ENCODE data around the gene POU6F2.

POU6F2 gene

DNA sequence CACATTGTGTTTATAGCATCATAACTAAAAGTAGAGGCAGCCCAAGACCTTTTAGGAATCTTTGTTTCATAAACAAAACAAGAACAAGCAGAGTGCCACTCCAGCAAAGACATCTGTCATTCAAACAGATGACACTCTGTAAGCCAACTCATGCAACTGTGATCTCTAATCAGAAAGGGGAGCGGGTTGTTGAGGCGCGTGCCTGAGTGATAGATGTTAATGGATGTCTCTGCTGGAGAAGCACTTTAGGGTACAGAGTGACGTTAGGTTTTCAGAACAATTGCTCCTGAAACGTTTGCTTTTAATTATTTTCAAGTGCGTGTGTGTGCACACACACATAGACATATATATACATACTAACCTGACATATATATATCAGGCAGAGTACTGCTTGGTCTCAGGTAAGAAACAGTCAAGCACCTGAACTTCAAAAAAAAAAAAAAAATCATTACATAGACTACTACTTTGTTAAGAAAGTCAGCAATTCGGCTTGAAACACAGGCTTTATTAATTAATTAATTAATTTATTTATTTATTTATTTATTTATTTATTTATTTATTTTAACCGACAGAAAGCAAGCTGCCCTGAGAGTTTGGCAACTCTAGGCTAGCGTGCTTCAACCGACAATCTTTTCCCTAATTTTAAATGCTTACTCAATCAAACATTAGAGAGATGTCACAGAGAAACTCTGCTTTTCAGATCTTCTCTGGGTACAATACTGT lies 109.1 kb downstream of the POU6F2 start:
- Histone ChIP-seq H3K36me3 (ENCODE audit: control insufficient read depth, low read length) (no peaks in the 10 kb centered on the region), H3K4me2 (ENCODE audit: low read length) (no peak overlapping the region), H4K20me1 (ENCODE audit: control insufficient read depth, insufficient read depth, low read depth, low read length) (no peaks in the 10 kb centered on the region), H3K9me2 (replicated peaks; ENCODE audit: control insufficient read depth, low read length) (no peaks in the 10 kb centered on the region), H3K4me1 (ENCODE audit: control insufficient read depth, low read length) (no peaks in the 10 kb centered on the region), H3K27ac (ENCODE audit: low read depth, low read length) (no peak overlapping the region), H3F3A (ENCODE audit: control insufficient read depth, insufficient read depth) (no peaks in the 10 kb centered on the region), H3K9me3 (ENCODE audit: control insufficient read depth, insufficient read depth, low read length) (no peaks in the 10 kb centered on the region), H3K4me3 (ENCODE audit: low read length) (no peak overlapping the region), H3K27me3 (ENCODE audit: control insufficient read depth, low read length) (peaks cover 11% of the 10 kb centered on the region), H3K79me2 (ENCODE audit: control insufficient read depth, low read length) (no peaks in the 10 kb centered on the region)
- TF ChIP-seq EZH2phosphoT487 (IDR thresholded peaks at IDR 0.05; ENCODE audit: borderline replicate concordance, low read length) = no peak
- TF ChIP-seq, protein P1, sequence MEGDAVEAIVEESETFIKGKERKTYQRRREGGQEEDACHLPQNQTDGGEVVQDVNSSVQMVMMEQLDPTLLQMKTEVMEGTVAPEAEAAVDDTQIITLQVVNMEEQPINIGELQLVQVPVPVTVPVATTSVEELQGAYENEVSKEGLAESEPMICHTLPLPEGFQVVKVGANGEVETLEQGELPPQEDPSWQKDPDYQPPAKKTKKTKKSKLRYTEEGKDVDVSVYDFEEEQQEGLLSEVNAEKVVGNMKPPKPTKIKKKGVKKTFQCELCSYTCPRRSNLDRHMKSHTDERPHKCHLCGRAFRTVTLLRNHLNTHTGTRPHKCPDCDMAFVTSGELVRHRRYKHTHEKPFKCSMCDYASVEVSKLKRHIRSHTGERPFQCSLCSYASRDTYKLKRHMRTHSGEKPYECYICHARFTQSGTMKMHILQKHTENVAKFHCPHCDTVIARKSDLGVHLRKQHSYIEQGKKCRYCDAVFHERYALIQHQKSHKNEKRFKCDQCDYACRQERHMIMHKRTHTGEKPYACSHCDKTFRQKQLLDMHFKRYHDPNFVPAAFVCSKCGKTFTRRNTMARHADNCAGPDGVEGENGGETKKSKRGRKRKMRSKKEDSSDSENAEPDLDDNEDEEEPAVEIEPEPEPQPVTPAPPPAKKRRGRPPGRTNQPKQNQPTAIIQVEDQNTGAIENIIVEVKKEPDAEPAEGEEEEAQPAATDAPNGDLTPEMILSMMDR (IDR thresholded peaks at IDR 0.05; ENCODE audit: low read depth, low read length, poor library complexity, severe bottlenecking) = no peak

DNA sequence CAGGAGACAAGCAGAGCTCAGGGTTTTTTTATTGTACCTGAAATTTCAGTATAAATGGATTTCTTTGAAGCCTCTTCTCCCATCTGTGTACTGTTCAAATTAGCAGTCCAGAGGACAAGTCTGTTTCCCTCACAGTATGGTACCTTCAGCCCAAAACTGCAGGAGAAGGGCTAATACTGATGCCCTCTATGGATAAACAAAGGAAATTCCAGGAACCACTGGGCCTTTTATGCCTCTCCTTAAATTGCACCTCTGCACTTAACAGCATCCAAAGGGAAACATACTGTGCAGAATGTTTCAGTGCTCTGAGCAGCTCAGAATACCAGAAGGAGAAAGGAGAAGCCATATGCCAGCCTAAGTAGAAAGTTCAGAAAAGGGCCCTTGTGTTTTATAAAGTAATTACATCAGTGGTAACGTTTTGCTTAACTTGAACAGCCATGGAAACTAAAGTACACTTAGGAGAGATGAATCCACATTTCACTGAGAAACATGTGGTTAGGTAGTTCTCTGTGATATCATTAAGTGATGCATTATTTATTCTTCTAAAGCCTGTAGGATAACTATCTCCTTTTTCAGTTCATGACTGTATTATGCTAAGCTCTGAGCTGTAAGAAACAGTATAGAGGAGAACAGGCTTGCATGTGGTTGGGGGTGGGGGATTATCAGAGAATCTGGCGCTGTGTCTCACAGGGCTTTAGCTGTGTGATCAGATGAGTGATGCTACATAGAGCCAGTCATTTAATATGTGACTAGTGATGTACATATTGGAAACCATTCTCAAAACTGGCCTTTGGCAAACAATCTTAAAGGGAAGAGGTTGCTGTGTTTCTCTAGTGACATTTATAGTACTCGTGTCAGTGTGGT lies 111.3 kb downstream of the POU6F2 start:
- H3K9me3 ChIP-seq (ENCODE audit: control insufficient read depth, insufficient read depth, low read length) = no peaks in the 10 kb centered on the region
- H3K4me1 ChIP-seq (ENCODE audit: control insufficient read depth, low read length) = no peaks in the 10 kb centered on the region
- no peaks in the 10 kb centered on the region for H3K9me2 ChIP-seq (replicated peaks; ENCODE audit: control insufficient read depth, low read length)
- no peaks in the 10 kb centered on the region for H3K79me2 ChIP-seq (ENCODE audit: control insufficient read depth, low read length)
- no peak overlapping the region for H3K4me2 ChIP-seq (ENCODE audit: low read length)
- no peaks in the 10 kb centered on the region for H3F3A ChIP-seq (ENCODE audit: control insufficient read depth, insufficient read depth)
- H3K27me3 ChIP-seq (ENCODE audit: control insufficient read depth, low read length) = peaks cover 11% of the 10 kb centered on the region
- H3K4me3 ChIP-seq (ENCODE audit: low read length) = no peak overlapping the region
- H3K36me3 ChIP-seq (ENCODE audit: control insufficient read depth, low read length) = no peaks in the 10 kb centered on the region
- no peaks in the 10 kb centered on the region for H4K20me1 ChIP-seq (ENCODE audit: control insufficient read depth, insufficient read depth, low read depth, low read length)
- no peak overlapping the region for H3K27ac ChIP-seq (ENCODE audit: low read depth, low read length)
- TF ChIP-seq, protein P1 (IDR thresholded peaks at IDR 0.05; ENCODE audit: low read depth, low read length, poor library complexity, severe bottlenecking) = no peak
- TF ChIP-seq EZH2phosphoT487 (IDR thresholded peaks at IDR 0.05; ENCODE audit: borderline replicate concordance, low read length) = no peak

DNA sequence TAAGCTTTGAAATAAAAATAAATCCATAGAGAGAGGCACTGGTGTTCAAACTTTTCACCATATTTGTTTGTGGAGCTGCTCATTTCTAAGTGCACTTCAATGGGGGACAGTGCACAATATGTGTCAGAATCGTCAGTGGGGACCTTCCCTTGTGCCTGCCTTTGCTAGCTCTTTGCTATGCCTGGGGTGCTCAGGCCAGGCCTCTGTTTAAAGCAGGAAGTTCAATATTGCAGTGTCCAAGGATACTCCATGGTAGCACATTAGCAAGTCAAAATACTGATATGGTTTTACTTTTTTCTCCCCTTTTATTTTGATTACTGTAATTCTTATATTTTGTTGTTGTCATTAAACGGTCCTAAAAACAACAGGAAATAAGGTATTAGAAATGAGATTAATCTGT lies 113.4 kb downstream of the POU6F2 start:
- TF ChIP-seq, protein P1 (IDR thresholded peaks at IDR 0.05; ENCODE audit: low read depth, low read length, poor library complexity, severe bottlenecking) = no peak
- TF ChIP-seq EZH2phosphoT487 (IDR thresholded peaks at IDR 0.05; ENCODE audit: borderline replicate concordance, low read length) = no peak
- Histone ChIP-seq H3K9me2 (replicated peaks; ENCODE audit: control insufficient read depth, low read length) (no peaks in the 10 kb centered on the region), H3K79me2 (ENCODE audit: control insufficient read depth, low read length) (no peaks in the 10 kb centered on the region), H3K36me3 (ENCODE audit: control insufficient read depth, low read length) (no peaks in the 10 kb centered on the region), H3K27ac (ENCODE audit: low read depth, low read length) (no peak overlapping the region), H3K4me3 (ENCODE audit: low read length) (no peak overlapping the region), H3F3A (ENCODE audit: control insufficient read depth, insufficient read depth) (no peaks in the 10 kb centered on the region), H4K20me1 (ENCODE audit: control insufficient read depth, insufficient read depth, low read depth, low read length) (no peaks in the 10 kb centered on the region), H3K4me1 (ENCODE audit: control insufficient read depth, low read length) (no peaks in the 10 kb centered on the region), H3K9me3 (ENCODE audit: control insufficient read depth, insufficient read depth, low read length) (no peaks in the 10 kb centered on the region), H3K27me3 (ENCODE audit: control insufficient read depth, low read length) (peaks cover 5% of the 10 kb centered on the region), H3K4me2 (ENCODE audit: low read length) (no peak overlapping the region)

All from DOHH2 (cell line).